Left lobe of liver (tissue), 2 donors: ENCODE data around the gene BAIAP3. TPM values are rescaled to one million over a fixed set of nuclear protein-coding genes. Genes with fewer than 3 reads are reported as not detected.

Source experiments
- ATAC-seq: fragments of 200-7000 bp; cut with Tn5 transposase; one replicate; pipeline ENCODE4 v1.9.1; 2020; ENCODE audit warnings: mild to moderate bottlenecking, moderate library complexity
- DNase-seq: peaks from one replicate; pipeline ENCODE4 v3.0.0-alpha.2; 2020; ENCODE audit warnings: low spot score
- total RNA-seq: library from RNA; stranded (reverse); gene quantifications from one replicate; pipeline ENCODE4 v1.2.1, GENCODE V29; 2021
- donor health status: DM: no; HTN: no; CAD: no; lungs with moderate emphysema.
- donor health status: DM: no; HTN: yes; CAD: no.

Gene BAIAP3
- total RNA-seq, 1 donor from 2014 or later, result 8.1 TPM

DNA sequence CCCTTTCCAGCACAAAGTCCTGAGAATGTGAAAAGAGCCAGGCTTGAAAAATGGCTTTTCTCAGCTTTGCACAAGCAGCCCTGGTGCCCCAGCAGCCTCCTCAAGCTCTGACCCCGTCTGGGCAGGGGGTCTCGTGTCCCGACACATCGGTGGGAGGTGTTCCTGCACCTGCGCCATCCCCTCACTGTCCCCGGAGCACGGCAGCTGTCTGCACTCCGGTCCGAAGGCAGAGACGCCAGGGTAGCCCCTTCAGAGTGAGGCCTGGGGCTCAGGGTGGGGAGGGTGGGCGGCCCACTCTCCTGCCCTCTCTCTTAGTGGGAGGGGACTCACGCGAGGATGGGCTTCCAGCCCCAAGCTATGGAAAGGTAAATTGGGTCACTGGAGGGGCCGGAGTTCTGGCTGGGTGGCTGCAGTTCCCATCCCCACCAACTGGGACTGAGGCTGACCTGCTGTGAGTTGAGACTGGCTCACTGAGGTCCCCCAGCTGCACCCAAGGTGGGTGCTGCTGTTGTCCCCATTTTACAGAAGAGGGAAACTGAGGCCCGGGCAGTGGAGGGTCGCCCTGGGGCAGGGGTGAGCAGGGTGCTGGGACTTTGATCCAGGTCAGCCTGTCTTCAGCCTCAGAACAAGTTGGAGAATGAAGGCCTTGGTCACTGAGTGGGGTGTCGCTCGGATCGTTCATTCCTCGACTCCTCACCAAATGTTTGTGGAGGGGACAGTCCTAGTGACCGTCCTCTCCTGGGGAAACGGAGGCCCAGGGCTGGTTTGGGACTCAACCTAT, 2.3 kb upstream of the BAIAP3 start:
- no peak for DNase-seq
- no peak for ATAC-seq

DNA sequence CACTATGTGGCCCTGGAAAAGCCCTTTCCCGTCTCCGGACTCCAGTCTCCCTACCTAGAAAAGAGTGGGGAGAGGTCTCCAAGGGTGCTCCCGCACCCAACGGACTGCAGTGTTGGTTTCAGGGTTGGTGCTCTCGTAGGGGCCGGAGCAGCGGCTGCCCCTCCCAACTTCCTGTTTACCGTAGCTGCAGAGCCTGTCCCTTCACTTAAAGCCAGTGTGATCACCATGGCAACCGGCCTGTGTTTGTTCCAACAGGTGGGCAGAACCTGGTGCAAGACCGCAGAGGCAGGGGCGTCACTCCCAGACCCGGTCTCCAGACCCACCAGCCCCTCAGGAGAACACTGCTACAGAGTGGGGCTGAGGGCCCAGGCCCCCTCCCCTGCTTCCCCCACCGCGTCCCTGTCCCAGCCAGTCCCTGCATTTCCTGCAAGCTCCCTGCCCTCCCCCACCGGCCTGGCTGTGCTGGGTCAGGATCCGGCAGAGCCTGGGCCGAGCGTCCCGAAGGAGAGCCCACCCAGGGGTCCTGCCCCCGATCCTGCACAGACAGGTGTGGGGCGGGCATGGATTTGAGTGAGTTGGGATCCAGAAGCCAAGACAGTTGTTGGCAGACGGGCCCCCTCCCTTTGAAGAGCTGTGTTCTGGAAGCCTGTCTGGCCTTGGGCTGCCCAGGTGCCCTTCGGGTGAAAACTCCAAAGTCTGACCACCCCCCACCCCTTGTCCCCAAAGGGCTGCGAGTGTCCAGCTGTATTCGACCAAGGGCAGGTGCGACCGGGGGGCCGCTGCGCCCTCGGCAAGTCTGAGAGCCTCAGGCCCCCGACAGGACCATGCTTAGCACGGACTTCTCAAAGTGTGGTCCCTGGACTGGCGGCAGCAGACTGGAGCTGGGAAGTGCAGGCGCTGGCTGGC, 1.5 kb upstream of the BAIAP3 start:
- ATAC-seq (peak; percentile 55), DNase-seq (no peak)

DNA sequence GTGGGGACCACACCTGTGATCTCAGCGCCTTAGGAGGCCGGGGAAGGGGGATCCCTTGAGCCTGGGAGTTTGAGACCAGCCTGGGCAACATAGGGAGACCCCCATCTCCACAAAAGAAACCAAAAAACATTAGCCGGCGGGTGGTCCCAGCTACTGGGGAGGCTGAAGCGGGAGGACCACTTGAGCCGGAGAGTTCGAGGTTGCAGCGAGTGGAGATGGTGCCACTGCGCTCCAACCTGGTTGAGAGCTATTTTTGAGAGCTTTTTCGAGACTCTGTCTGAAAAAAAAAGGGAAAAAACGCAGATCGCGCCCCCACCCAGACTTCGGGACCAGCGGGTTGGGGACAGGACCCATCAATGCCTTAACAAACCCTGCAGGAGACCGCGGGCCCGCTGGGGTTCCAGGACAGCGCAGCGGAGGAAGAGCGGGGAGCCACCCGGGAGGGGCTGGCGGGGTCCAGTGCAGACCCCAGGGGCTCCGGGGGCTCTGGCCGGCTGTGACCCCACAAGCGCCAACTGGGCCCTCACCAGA, 762 bp upstream of the BAIAP3 start:
- no peak for DNase-seq

DNA sequence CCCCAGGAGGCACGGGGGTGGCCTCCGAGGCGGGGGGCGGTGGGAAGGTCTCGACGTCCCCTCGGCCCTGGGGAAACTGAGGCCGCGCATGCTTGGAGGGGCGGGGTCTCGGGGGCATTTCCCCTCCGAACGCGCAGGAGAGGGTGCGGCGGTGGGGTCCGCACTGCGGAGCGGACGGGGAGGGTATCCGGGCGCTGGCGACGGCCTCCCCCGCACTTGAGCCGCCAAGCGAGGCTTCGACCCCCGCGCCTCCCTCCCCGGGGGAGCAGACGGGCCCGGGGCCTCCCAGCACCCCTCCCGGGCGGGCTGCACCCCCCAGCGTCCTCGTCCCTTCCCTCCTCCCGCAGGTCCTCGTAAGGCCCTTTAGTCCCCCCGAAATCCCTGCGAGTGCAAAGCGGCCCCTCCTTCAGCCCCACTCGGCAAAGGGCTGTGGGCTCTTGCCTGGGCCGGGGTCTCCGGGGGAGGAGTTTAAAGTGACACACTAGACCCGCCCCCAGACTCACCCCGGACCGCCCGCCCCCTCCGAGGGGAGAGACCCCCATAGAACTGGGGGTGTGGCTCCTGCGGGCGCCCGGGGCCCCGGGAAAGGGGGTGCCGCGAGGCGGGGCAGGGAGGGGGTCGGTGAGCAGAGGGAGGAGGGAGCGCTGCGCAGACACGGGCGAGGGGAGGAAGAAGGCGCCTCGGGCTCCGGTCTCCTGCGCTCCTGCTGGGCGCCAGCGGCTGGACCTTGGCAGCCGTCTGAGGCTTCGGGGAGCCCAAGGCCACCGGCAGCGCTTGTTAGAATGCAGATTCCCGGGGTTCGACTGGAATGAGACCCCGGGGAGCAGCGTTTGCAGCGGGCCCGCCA, 632 bp downstream of the BAIAP3 start:
- ATAC-seq, result no peak
- DNase-seq, result no peak

More for the DNA sequence above, 762 bp upstream of the BAIAP3 start:
- ATAC-seq, result no peak

DNA sequence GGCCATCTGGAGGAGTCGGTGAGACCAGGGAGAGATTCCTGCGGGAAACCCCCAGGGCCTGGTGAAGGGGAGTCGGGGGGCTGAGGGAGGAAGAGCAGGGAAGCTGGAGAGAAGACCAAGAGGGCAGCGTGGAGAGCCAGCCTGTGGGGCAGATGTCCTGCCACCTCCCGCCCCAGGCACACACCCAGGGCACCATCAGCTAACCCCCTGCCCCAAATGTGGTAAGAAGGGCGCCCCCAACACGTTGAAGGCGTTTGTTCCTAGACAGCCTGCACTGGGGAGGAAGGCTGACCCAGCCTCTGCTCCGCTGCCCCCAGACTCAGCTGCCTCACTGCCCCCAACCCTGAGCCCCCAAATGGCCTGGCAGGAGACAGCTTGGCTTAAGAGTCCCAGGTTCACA, 1.3 kb downstream of the BAIAP3 start:
- no peak for DNase-seq
- ATAC-seq, result no peak

DNA sequence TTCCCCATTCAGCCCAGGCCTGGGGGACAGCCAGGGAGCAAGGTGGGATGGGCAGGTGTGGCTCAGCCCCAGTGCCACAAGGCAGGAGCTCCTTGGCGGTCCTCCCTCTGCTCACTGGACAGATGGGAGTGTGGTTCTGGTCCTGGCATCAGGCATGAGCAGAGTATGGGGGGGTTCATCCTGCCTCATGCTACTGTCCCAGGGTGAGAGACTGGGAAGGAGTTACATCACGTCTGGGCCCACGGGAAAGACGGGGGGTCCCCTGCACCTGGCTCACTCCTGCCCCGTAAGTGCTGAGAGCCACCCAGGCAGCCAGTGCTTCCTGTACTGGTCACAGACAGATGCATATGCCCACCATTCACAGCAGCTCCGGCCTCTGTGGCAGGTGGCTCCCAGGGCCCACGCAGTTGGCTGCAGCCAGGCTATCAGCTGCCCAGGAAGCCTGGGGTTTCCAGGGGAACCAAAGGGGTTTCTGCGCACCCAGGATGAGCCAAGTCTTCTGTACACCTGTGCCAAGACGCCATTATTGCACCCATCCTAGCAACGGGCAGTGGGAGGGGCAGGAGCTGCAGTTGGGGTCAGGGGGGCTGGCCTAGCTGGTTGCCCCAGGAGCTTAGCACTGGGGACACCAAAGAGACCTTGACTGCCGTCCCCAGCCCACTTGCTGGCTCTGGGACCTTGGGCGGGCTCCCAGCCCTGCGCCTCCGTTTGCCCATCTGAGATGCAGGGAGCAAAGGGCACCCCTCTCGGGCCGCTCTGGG, 1.9 kb downstream of the BAIAP3 start:
- no peak for DNase-seq

DNA sequence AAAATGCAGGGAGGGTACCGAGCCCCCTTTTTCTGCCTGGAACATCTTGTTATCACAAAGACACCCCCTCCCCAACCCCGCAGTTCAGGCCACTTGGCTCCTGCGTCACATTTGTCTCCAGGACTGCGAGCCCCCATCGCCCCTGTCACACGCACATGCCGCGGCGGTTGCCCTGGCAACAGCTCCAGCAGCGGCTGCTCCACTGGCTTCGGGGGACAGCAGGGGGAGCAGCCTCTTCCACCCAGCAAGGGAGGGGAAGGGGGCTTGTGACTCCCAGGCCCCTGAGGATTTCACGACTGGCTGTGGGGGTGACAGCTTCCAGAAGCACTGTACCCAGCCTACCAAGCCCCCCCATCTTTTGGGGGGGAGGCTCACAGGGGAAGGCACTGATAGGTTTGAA, 2.6 kb downstream of the BAIAP3 start:
- ATAC-seq, result no peak

More for the DNA sequence above, 1.9 kb downstream of the BAIAP3 start:
- no peak for ATAC-seq

DNA sequence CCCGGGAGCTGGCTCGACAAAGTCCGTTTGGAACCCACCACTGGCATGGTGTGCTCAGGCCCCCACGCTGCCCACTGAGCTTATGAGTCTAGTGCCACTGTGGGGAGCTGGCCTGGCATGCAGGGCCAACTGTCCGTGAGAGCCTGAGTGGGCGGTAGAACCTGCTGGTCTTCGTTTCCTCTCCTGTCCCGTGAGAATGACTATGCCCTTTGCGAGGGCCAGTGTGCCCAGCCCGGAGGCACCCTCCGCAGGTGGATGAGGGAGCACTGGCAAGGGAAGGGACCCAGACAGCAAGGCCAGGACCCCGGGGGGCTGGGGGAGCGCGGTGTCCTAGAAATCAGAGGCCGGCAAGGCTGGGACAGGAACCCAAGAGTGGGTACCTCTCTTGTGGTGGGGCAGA, 3.2 kb downstream of the BAIAP3 start:
- ATAC-seq (no peak), DNase-seq (no peak)

More for the DNA sequence above, 2.6 kb downstream of the BAIAP3 start:
- no peak for DNase-seq

DNA sequence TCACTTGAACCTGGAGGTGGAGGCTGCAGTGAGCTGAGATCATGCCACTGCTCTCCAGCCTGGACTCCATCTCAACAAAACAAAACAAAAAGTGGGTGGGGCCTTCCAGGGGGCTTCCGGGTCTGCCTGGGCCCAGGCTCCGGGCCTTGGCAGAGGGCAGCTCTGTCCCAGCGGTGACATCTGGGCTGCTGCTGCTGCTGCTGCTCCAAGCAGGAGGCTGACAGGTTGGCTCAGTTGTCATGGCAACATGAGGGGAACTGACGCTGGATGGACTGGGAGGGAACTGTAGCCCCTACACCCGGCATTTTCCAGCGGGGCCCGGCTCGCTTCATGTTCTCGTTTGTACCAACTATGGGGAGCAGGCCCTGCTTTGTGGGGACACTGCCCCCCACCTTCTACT, 4.0 kb downstream of the BAIAP3 start:
- ATAC-seq, result no peak
- no peak for DNase-seq

DNA sequence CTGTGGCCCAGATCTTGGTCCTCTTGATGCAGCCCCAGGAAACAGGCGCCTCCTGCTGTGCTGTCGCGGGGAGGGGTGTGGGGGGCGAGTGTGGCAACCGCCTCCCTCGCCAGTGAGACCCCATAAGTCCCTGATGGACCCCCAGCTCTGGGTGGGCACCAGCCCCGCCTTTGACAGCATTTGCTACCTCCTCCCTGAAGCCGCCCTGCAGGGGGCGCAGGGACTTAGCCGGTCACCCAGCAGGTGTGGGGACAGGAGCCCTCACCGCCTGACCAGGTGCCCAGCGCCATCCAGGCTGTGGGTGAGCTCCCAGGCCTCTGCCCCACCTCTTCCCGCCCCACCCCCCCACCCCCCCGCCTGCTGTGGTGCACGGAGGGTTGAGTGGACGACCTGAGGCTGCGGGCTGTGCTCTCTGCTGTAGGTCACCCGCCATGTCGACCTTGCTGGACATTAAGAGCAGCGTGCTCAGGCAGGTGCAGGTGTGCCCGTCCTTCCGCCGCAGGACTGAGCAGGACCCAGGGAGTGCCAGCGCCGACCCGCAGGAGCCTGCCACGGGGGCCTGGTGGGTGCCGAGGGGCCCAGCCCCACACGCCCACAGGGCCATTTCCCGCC, 4.8 kb downstream of the BAIAP3 start:
- DNase-seq (no peak), ATAC-seq (peak; percentile 17)

DNA sequence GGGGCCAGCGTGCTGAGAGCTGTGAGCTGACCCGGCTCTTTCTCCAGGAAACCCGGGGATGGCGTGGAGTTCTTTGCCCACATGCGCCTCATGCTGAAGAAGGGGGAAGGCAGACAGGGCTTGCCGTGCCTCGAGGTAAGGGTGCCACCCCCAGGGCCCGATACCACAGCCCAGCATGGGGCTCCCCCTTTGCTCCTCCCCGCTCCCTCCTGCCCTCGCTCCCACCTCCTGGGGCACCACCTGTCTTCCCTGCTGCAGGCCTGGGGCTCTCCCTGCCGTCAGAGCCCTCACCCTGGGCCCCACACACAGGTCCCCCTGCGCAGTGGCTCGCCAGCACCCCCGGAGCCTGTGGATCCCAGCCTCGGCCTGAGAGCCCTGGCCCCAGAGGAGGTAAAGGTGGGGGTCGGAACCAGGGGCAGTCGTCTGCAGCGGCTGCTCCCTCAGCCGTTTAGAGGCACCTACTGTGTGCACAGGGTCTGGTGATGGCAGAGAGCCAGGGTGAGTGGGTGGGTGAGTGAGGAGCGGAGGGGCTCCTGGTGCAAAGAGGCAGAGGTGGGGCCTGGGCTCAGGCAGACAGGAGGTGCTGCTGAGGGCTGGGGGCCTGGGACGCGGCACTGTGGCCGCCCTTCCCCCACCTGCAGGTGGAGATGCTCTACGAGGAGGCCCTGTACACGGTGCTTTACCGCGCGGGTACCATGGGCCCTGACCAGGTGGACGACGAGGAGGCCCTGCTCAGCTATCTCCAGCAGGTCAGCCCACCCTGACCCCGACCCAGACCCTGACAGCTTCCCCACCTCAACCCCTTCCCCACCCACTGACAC, 5.6 kb downstream of the BAIAP3 start:
- no peak for DNase-seq
- ATAC-seq, result no peak

DNA sequence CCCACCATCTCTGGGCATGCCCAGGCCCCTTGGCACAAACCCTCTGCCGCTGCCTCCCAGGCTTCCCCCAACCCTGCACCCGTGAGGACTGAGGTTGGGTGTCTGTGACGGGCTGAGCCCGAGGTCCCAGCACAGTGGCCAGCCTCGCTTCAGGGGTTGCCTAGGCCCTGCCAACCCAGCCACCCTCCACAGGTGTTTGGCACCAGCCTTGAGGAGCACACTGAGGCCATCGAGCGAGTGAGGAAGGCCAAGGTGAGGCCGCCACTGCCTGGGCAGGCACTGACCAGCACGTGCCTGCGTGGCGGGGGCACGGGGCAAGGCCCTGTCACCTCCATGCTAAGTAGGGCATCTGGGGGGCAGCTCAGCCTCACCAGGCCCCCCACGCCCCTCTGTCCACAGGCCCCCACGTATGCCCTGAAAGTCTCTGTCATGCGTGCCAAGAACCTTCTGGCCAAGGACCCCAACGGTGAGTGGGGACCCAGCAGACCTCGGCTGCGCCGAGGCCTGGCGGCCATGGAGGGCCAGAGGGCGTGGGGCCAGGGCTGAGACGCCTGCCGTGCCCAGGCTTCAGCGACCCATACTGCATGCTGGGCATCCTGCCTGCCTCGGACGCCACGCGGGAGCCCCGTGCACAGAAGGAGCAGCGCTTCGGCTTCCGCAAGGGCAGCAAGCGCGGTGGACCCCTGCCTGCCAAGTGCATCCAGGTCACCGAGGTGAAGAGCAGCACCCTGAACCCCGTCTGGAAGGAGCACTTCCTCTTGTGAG, 7.5 kb downstream of the BAIAP3 start:
- no peak for ATAC-seq

DNA sequence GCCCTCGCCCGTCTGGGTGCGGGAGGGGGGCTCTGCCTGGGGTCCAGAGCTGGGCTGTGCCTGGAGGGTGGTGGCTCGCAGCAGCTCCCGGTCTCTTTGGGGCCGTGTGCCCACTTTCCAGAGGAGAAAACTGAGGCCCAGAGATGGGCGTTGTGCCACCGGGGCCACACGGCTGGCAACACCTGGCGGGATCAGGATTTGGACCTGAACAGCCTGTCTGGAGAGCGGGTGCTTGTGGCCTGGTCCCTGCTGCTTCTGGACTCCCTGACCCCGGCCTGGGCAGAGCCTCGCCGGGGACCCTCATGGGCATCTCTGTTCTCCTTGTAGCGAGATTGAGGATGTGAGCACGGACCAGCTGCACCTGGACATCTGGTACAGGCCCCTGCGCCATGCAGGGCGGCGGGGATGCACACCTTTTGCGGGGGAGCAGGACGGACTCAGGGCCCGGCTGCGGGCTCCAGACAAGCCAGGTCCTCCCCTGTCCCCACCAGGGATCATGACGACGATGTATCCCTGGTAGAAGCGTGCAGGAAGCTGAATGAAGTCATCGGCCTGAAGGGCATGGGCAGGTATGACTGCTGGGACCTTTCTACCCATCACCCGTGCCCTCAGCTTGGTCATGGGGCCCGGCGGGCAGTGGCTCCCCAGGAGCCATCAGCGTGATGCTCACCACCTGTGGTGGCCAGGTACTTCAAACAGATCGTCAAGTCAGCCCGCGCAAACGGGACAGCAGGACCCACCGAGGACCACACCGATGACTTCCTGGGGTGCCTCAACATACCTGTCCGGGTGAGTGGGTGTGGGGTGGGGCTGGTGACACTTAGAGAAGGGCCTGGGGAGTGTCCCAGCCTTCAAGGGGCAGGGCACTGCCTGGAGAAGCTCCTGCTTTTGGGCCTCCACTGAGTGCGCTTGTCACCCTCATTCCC, 8.3 kb downstream of the BAIAP3 start:
- DNase-seq (no peak), ATAC-seq (no peak)

More for the DNA sequence above, 7.5 kb downstream of the BAIAP3 start:
- DNase-seq, result no peak

DNA sequence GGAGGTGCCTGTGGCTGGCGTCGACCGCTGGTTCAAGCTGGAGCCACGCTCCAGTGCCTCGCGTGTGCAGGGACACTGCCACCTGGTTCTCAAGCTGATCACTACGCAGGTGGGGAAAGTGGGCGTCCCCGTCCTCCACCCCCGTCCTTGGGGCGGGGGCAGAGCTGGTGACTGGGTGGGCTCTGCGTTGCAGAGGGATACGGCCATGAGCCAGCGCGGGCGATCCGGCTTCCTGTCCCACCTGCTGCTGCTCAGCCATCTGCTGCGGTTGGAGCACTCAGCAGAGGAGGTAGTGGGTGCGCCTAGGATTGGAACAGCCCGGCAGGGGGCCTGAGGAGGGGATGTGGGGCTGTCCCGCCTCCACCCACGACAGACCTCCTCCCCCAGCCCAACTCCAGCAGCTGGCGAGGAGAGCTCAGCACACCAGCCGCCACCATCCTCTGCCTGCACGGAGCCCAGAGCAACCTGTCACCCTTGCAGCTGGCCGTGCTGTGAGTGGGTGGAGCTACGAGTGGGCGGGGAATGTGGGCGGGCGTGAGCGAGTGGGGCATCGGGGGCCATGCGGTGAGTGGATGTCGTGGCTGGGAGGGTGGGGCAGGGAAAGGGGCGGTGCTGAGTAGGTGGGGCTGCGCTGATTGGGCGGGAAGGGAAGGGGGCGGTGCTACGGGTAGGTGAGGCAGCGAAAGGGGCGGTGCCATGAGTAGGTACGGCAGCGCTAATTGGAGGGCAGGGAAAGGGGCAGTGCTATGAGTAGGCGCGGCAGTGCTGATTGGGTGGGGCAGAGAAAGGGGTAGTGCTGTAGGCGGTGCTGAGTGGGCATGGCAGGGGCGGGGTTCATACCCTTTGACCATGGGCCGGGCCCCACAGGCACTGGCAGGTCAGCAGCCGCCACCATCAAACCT, 9.3 kb downstream of the BAIAP3 start:
- DNase-seq, result peak; percentile 99
- peak; percentile 90 for ATAC-seq

DNA sequence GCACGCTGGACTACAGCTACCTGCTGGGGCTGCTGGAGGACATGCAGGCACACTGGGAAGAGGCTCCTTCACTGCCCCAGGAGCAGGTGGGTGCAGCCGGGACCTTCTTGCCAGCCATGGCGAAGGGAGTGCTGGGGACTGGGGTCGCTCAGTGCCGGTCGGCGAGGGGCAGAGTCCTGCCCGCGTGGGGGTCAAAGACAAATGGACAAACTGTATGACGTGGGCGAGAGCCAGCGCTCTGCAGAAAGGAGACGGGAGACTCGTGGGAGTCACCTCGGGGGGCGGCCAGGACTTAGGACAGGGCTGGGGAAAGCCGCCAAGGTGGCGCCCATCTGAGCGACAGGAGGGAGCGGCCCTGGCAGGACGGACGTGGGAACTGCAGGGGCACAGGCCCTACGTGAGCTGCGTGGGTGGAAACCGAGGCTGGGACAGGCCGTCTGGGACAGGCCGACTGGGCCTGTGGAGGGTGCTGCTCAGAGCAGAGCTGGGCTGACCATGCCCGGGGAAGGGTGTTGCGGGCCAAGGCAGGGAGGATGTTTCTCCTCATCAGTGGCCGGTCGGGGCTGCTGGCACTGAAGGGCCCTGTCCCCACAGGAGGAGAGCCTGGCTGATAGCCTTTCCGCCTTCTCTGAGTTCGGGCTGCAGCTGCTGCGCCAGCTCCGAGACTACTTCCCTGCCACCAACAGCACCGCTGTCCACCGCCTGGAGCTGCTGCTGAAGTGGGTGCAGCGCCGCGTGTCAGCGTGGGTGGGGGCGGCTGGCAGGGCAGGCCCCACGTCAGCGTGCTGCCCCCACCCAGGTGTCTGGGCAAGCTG, 10.2 kb downstream of the BAIAP3 start:
- no peak for DNase-seq
- ATAC-seq, result peak; percentile 8
